ENCODE data around the gene MRPL3.

GRCh38 chr3:131549340-131549739 lies 46.6 kb upstream of the MRPL3 start:
- TF ChIP-seq EZH2 (IDR thresholded peaks at IDR 0.05) (no peak), POLR2AphosphoS5 (IDR thresholded peaks at IDR 0.05; ENCODE audit: borderline replicate concordance, low read depth, low read length) (no peak)
